K562 (cell line): ENCODE results near the gene PRPF8. TPM values are rescaled to one million over a fixed set of nuclear protein-coding genes. Genes with fewer than 3 reads are reported as not detected.

ENCODE experiments used
- ADNP ChIP-seq: fragments of 200-800 bp; sonication (Bioruptor generic); IDR thresholded peaks from 2 replicates; pipeline ENCODE4 v1.6.1; 2016; ENCODE audit warnings: missing genetic modification characterization, missing compliant biosample characterization
- CREB3L1 ChIP-seq: fragments of 450-650 bp; IDR thresholded peaks from 2 replicates; pipeline ENCODE4 v1.6.1; 2014; ENCODE audit warnings: low read depth, mild to moderate bottlenecking, moderate library complexity, borderline replicate concordance
- GABPB1 ChIP-seq: sonication (generic); formaldehyde crosslinking; IDR thresholded peaks from 2 replicates; pipeline ENCODE4 v1.8.0; 2022; ENCODE audit warnings: mild to moderate bottlenecking, missing genetic modification reagents
- GABPB2 ChIP-seq: fragments of 250-450 bp; sonication (Bioruptor Pico); conservative IDR thresholded peaks from 2 replicates; pipeline ENCODE4 v1.5.1; 2021; ENCODE audit warnings: mild to moderate bottlenecking
- LCOR ChIP-seq: sonication (generic); formaldehyde crosslinking; IDR thresholded peaks from 2 replicates; pipeline ENCODE4 v1.8.0; 2022; ENCODE audit warnings: mild to moderate bottlenecking, missing genetic modification reagents
- MCM3 ChIP-seq: fragments of 450-650 bp; IDR thresholded peaks from 2 replicates; pipeline ENCODE4 v1.6.1; 2016
- MCM7 ChIP-seq, 2 experiments: fragments of 450-650 bp; IDR thresholded peaks; 2 replicates each; pipeline ENCODE4 v1.6.1; 2016 to 2018
- NR1H2 ChIP-seq: sonication (generic); formaldehyde crosslinking; IDR thresholded peaks from 2 replicates; pipeline ENCODE4 v1.4.0; 2020; ENCODE audit warnings: mild to moderate bottlenecking, missing genetic modification reagents
- NR2C1 ChIP-seq, 2 experiments: fragments of 450-650 bp; IDR thresholded peaks; 2 replicates each; pipeline ENCODE4 v1.6.1; 2017; ENCODE audit warnings: mild to moderate bottlenecking in 2 of 2, antibody characterized with exemption in 1 of 2, inconsistent platforms in 1 of 2, missing compliant biosample characterization in 1 of 2, missing genetic modification characterization in 1 of 2
- POLR3G ChIP-seq: IDR thresholded peaks from 2 replicates; pipeline ENCODE4 v1.6.1; 2011; ENCODE audit not compliant: insufficient read length, insufficient replicate concordance; ENCODE audit errors: extremely low read depth
- SAFB ChIP-seq: fragments of 200-400 bp; formaldehyde crosslinking; IDR thresholded peaks from 2 replicates; pipeline ENCODE4 v1.6.1; 2017; ENCODE audit warnings: low read depth, low read length, borderline replicate concordance
- SMARCE1 ChIP-seq: fragments of 450-650 bp; IDR thresholded peaks from 2 replicates; pipeline ENCODE4 v1.7.1; 2016; ENCODE audit warnings: mild to moderate bottlenecking
- U2AF2 ChIP-seq: fragments of 200-400 bp; formaldehyde crosslinking; optimal IDR thresholded peaks from 2 replicates; pipeline ENCODE3; 2017; ENCODE audit warnings: low read depth, mild to moderate bottlenecking, low read length
- ZFP1 ChIP-seq: fragments of 450-650 bp; formaldehyde crosslinking; IDR thresholded peaks from 2 replicates; pipeline ENCODE4 v1.4.0; 2020; ENCODE audit warnings: mild to moderate bottlenecking, mixed read lengths
- ZKSCAN3 ChIP-seq: fragments of 250-450 bp; sonication (Bioruptor Pico); IDR thresholded peaks from 2 replicates; pipeline ENCODE4 v1.4.0; 2020
- ZNF140 ChIP-seq: fragments of 250-450 bp; sonication (Bioruptor Pico); IDR thresholded peaks from 2 replicates; pipeline ENCODE4 v1.8.0; 2021; ENCODE audit warnings: moderate library complexity, mild to moderate bottlenecking, inconsistent platforms
- ZNF23 ChIP-seq: fragments of 250-450 bp; sonication (Bioruptor Pico); IDR thresholded peaks from 2 replicates; pipeline ENCODE4 v1.4.0; 2020; ENCODE audit warnings: mild to moderate bottlenecking
- ZNF282 ChIP-seq: sonication (generic); formaldehyde crosslinking; IDR thresholded peaks from 2 replicates; pipeline ENCODE4 v1.8.1; 2023; ENCODE audit warnings: missing genetic modification reagents
- ZNF780A ChIP-seq: fragments of 250-450 bp; sonication (Bioruptor Pico); IDR thresholded peaks from 2 replicates; pipeline ENCODE4 v1.5.0; 2021; ENCODE audit warnings: mild to moderate bottlenecking
- polyA plus RNA-seq, 8 experiments: library from polyadenylated mRNA; depleted of rRNA in 4 of 8; stranded (reverse) in 5 of 8; unstranded in 3 of 8; fragments of >200 nt; fragmentation: Nextera tagmentation in 2 of 8; fragmentation: Illumina TruSeq in 1 of 8; extraction: Ambion mirVana in 2 of 8; extraction: Trizol in 1 of 8; gene quantifications; 2 replicates each; pipeline versions ENCODE4 v1.2.1 to v1.2.3, GENCODE V29; 2011 to 2014; ENCODE audit warnings: inconsistent platforms in 1 of 8, missing spikeins in 1 of 8
- total RNA-seq, 7 experiments: library from RNA; depleted of rRNA in 6 of 7; stranded (reverse); fragments of >200 nt in 6 of 7; fragmentation: Illumina TruSeq in 2 of 7; extraction: Trizol in 2 of 7; gene quantifications; 2 replicates each; pipeline versions ENCODE4 v1.2.1 to v1.2.3, GENCODE V29; 2011 to 2021; ENCODE audit warnings: low replicate concordance in 1 of 7
- TF ChIP-seq, protein P1 (sequence below): fragments of 250-450 bp; sonication (Bioruptor Pico); IDR thresholded peaks from 2 replicates; pipeline ENCODE4 v1.4.0; 2020; ENCODE audit warnings: mild to moderate bottlenecking, moderate library complexity, borderline replicate concordance
- TF ChIP-seq, protein P2 (sequence below), 3 experiments: IDR thresholded peaks in 2 of 3; conservative IDR thresholded peaks in 1 of 3; 2 replicates each; pipeline ENCODE4 v1.5.1; 2011 to 2012; ENCODE audit warnings: low read length in 3 of 3, mild to moderate bottlenecking in 3 of 3, control low read depth in 2 of 3, improper control_type of control experiment in 1 of 3, inconsistent platforms in 1 of 3, low read depth in 1 of 3, mixed read lengths in 1 of 3, moderate library complexity in 1 of 3; ENCODE audit not compliant: insufficient read depth in 2 of 3
- TF ChIP-seq, protein P3 (sequence below): sonication (generic); formaldehyde crosslinking; IDR thresholded peaks from 2 replicates; pipeline ENCODE4 v1.8.1; 2023; ENCODE audit warnings: mild to moderate bottlenecking, missing genetic modification reagents, moderate library complexity

Gene PRPF8
- total and polyA plus RNA-seq, 9 of the 15 experiments (the other 6 are each of a cell fraction or from before 2014, with no cell fraction given): 64.3 to 294 (median 85.9) TPM

GRCh38 chr17:1714980-1715802 lies 30.5 kb upstream of the PRPF8 start (continued):
- TF ChIP-seq POLR3G: no peak
- no peak for TF ChIP-seq ZFP1 (CRISPR knock-in tag)
- no peak for TF ChIP-seq MCM3
- TF ChIP-seq NR1H2 (CRISPR knock-in tag): no peak
- 0 out of 2 replicates have a peak, but pooled peaks have one; percentile 9 for TF ChIP-seq NR2C1 (IDR thresholded peaks at IDR 0.05)
- no peak for TF ChIP-seq NR2C1 (tag; IDR thresholded peaks at IDR 0.05)
- no peak for TF ChIP-seq U2AF2
- TF ChIP-seq GABPB1 (CRISPR knock-in tag): 0 out of 2 replicates have a peak, but pooled peaks have one; percentile 34
- no peak for TF ChIP-seq ZNF23
- no peak for TF ChIP-seq CREB3L1
- TF ChIP-seq, protein P1, sequence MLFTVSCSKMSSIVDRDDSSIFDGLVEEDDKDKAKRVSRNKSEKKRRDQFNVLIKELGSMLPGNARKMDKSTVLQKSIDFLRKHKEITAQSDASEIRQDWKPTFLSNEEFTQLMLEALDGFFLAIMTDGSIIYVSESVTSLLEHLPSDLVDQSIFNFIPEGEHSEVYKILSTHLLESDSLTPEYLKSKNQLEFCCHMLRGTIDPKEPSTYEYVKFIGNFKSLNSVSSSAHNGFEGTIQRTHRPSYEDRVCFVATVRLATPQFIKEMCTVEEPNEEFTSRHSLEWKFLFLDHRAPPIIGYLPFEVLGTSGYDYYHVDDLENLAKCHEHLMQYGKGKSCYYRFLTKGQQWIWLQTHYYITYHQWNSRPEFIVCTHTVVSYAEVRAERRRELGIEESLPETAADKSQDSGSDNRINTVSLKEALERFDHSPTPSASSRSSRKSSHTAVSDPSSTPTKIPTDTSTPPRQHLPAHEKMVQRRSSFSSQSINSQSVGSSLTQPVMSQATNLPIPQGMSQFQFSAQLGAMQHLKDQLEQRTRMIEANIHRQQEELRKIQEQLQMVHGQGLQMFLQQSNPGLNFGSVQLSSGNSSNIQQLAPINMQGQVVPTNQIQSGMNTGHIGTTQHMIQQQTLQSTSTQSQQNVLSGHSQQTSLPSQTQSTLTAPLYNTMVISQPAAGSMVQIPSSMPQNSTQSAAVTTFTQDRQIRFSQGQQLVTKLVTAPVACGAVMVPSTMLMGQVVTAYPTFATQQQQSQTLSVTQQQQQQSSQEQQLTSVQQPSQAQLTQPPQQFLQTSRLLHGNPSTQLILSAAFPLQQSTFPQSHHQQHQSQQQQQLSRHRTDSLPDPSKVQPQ (CRISPR knock-in tag): no peak
- TF ChIP-seq, protein P2, sequence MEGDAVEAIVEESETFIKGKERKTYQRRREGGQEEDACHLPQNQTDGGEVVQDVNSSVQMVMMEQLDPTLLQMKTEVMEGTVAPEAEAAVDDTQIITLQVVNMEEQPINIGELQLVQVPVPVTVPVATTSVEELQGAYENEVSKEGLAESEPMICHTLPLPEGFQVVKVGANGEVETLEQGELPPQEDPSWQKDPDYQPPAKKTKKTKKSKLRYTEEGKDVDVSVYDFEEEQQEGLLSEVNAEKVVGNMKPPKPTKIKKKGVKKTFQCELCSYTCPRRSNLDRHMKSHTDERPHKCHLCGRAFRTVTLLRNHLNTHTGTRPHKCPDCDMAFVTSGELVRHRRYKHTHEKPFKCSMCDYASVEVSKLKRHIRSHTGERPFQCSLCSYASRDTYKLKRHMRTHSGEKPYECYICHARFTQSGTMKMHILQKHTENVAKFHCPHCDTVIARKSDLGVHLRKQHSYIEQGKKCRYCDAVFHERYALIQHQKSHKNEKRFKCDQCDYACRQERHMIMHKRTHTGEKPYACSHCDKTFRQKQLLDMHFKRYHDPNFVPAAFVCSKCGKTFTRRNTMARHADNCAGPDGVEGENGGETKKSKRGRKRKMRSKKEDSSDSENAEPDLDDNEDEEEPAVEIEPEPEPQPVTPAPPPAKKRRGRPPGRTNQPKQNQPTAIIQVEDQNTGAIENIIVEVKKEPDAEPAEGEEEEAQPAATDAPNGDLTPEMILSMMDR (IDR thresholded peaks at IDR 0.05 in 2 of 3, conservative IDR thresholded peaks at IDR 0.05 in 1 of 3; ENCODE audit: insufficient read depth in 2 of 3, low read depth in 1 of 3, low read length in 3 of 3): no peak
- no peak for TF ChIP-seq ZNF282
- TF ChIP-seq GABPB2: no peak
- peak; percentile 66; the same call in 1 of the 2 replicates for TF ChIP-seq LCOR (CRISPR knock-in tag)
- TF ChIP-seq, protein P3, sequence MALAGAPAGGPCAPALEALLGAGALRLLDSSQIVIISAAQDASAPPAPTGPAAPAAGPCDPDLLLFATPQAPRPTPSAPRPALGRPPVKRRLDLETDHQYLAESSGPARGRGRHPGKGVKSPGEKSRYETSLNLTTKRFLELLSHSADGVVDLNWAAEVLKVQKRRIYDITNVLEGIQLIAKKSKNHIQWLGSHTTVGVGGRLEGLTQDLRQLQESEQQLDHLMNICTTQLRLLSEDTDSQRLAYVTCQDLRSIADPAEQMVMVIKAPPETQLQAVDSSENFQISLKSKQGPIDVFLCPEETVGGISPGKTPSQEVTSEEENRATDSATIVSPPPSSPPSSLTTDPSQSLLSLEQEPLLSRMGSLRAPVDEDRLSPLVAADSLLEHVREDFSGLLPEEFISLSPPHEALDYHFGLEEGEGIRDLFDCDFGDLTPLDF: no peak
- TF ChIP-seq MCM7 (IDR thresholded peaks at IDR 0.05): no peak
- TF ChIP-seq ZNF780A (CRISPR knock-in tag): no peak
- no peak for TF ChIP-seq ZKSCAN3 (CRISPR knock-in tag)
- no peak for TF ChIP-seq ADNP (tag)
- TF ChIP-seq SMARCE1: 0 out of 2 replicates have a peak, but pooled peaks have one; percentile 31
- TF ChIP-seq ZNF140 (CRISPR knock-in tag): no peak
- TF ChIP-seq SAFB: no peak
